Measurements from ENCODE around the gene DBH. TPM values are rescaled to one million over a fixed set of nuclear protein-coding genes. Genes with fewer than 3 reads are reported as not detected.

The DBH gene
- total RNA-seq, 2 donors from 2014 or later, result not detected

DNA sequence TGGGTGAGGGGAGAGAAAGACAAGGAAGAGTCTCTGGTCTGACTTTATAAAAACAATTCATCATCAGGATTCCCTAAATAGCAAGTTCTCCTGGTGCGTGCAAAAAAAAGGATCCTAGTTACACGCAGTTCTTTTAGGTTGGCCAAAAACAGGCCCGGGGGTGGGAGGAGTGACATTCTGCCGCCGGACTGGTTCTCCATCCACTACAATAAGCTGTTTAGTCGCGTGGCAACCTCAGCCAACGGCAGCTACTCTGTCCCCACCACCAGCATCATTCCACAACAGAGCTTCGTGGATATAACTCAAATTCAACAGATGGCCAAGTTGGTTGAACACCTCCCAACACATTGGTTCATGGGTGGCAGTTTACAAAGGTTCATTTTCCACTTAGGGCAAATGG, 24.1 kb upstream of the DBH start:
- Histone ChIP-seq H3K4me3 (no peak overlapping the region), H3K4me1 (ENCODE audit: control insufficient read depth in 1 of 2, low read depth in 2 of 2) (no peaks in the 10 kb centered on the region), H3K27me3 (replicated peaks; ENCODE audit: insufficient read depth) (no peaks in the 10 kb centered on the region), H3K27ac (no peak overlapping the region), H3K9me3 (no peaks in the 10 kb centered on the region), H3K36me3 (no peaks in the 10 kb centered on the region)
- DNase-seq (ENCODE audit: low spot score) (no peak), ATAC-seq (ENCODE audit: insufficient number of reproducible peaks, low FRiP score, low read depth) (no peak)
- TF ChIP-seq, protein P1, sequence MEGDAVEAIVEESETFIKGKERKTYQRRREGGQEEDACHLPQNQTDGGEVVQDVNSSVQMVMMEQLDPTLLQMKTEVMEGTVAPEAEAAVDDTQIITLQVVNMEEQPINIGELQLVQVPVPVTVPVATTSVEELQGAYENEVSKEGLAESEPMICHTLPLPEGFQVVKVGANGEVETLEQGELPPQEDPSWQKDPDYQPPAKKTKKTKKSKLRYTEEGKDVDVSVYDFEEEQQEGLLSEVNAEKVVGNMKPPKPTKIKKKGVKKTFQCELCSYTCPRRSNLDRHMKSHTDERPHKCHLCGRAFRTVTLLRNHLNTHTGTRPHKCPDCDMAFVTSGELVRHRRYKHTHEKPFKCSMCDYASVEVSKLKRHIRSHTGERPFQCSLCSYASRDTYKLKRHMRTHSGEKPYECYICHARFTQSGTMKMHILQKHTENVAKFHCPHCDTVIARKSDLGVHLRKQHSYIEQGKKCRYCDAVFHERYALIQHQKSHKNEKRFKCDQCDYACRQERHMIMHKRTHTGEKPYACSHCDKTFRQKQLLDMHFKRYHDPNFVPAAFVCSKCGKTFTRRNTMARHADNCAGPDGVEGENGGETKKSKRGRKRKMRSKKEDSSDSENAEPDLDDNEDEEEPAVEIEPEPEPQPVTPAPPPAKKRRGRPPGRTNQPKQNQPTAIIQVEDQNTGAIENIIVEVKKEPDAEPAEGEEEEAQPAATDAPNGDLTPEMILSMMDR (IDR thresholded peaks at IDR 0.05), result no peak

DNA sequence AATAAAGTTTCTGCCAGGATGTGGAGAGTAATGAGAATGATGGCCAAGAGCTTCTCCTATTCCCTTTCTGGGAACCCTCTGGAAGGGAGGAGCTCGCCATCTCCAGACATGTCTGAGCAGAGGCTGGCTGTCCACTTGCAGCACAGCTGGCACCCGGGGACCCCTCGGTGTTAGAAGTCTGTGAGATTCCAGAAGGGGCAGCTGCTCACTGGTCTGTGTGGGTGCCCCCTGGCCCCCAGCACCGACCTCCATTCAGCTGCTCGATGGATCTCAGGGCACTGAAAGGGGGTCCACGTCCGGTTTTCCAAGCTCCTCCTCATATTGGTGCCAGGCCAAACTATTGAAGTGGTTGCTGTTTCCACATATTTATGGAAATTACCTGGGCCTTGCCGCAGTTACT, 23.3 kb upstream of the DBH start:
- no peak overlapping the region for H3K4me3 ChIP-seq
- TF ChIP-seq, protein P1 (IDR thresholded peaks at IDR 0.05), result no peak
- no peaks in the 10 kb centered on the region for H3K4me1 ChIP-seq (ENCODE audit: control insufficient read depth in 1 of 2, low read depth in 2 of 2)
- no peak overlapping the region for H3K27ac ChIP-seq
- H3K36me3 ChIP-seq, result no peaks in the 10 kb centered on the region
- ATAC-seq (ENCODE audit: insufficient number of reproducible peaks, low FRiP score, low read depth), result no peak
- no peaks in the 10 kb centered on the region for H3K27me3 ChIP-seq (replicated peaks; ENCODE audit: insufficient read depth)
- no peak for DNase-seq (ENCODE audit: low spot score)
- H3K9me3 ChIP-seq, result no peaks in the 10 kb centered on the region

DNA sequence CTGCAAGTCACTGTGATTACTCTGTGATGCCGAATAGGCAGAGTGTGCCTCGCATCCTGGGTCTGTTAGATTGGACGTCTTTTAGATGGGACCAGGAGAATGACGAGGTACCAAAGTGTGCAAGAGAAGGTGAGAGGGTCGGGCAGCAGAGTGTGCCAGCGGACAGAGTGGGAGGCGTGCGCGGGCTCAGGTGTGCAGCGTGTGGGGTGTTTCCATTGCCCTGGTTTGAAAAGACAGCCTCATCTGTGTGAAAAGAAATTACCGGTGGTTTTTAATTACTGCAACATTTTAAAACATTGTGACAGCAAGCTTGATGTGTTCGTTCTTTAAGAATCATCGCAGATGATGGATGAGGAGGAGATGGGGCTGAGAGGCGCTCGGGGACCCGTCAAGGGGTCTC, 22.7 kb upstream of the DBH start:
- DNase-seq (ENCODE audit: low spot score) (no peak), ATAC-seq (ENCODE audit: insufficient number of reproducible peaks, low FRiP score, low read depth) (no peak)
- Histone ChIP-seq H3K27me3 (replicated peaks; ENCODE audit: insufficient read depth) (no peaks in the 10 kb centered on the region), H3K36me3 (no peaks in the 10 kb centered on the region), H3K27ac (no peak overlapping the region), H3K9me3 (no peaks in the 10 kb centered on the region), H3K4me1 (ENCODE audit: control insufficient read depth in 1 of 2, low read depth in 2 of 2) (no peaks in the 10 kb centered on the region), H3K4me3 (no peak overlapping the region)
- TF ChIP-seq, protein P1 (IDR thresholded peaks at IDR 0.05), result no peak

GRCh38 chr9:133614056-133614455, 22.1 kb upstream of the DBH start:
- no peak overlapping the region for H3K4me3 ChIP-seq
- no peak for ATAC-seq (ENCODE audit: insufficient number of reproducible peaks, low FRiP score, low read depth)
- no peaks in the 10 kb centered on the region for H3K4me1 ChIP-seq (ENCODE audit: control insufficient read depth in 1 of 2, low read depth in 2 of 2)
- no peaks in the 10 kb centered on the region for H3K9me3 ChIP-seq
- TF ChIP-seq, protein P1 (IDR thresholded peaks at IDR 0.05), result no peak
- no peak for DNase-seq (ENCODE audit: low spot score)
- no peak overlapping the region for H3K27ac ChIP-seq
- no peaks in the 10 kb centered on the region for H3K36me3 ChIP-seq
- no peaks in the 10 kb centered on the region for H3K27me3 ChIP-seq (replicated peaks; ENCODE audit: insufficient read depth)

DNA sequence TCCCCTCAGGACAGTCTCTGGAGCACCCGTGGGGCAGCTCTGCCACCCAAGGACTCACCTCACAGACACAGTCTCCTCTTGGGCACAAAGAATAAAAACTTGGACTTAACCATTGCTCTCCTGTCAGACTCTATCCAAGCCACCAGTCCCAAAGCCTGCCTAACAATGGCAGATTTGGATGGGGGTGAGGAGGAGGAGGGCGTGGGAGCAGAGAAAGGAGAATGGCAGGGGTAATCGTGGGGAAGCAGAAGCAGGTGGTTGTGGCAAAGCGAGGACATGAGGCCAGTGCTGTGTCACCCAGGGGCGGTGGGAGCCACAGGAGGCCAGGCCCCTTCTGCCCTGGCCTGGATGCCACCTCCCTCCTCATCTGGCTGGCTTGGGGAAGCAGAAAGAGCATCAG, 21.5 kb upstream of the DBH start:
- TF ChIP-seq, protein P1 (IDR thresholded peaks at IDR 0.05), result no peak
- no peak overlapping the region for H3K4me3 ChIP-seq
- DNase-seq (ENCODE audit: low spot score) (no peak), ATAC-seq (ENCODE audit: insufficient number of reproducible peaks, low FRiP score, low read depth) (no peak)
- H3K36me3 ChIP-seq, result no peaks in the 10 kb centered on the region
- H3K27ac ChIP-seq, result no peak overlapping the region
- no peaks in the 10 kb centered on the region for H3K4me1 ChIP-seq (ENCODE audit: control insufficient read depth in 1 of 2, low read depth in 2 of 2)
- no peaks in the 10 kb centered on the region for H3K9me3 ChIP-seq
- no peaks in the 10 kb centered on the region for H3K27me3 ChIP-seq (replicated peaks; ENCODE audit: insufficient read depth)

Data from thoracic aorta (tissue), 2 donors.